K562 (cell line): ENCODE measurements around the gene ASXL2. TPM values are rescaled to one million over a fixed set of nuclear protein-coding genes. Genes with fewer than 3 reads are reported as not detected.

ENCODE experiments used
- ATF7 ChIP-seq: fragments of 450-650 bp; IDR thresholded peaks from 2 replicates; pipeline ENCODE4 v1.7.1; 2014; ENCODE audit warnings: mild to moderate bottlenecking, moderate library complexity
- KDM2B ChIP-seq: fragments of 250-450 bp; sonication (Bioruptor Pico); IDR thresholded peaks from 2 replicates; pipeline ENCODE4 v1.8.0; 2021; ENCODE audit warnings: mild to moderate bottlenecking, moderate library complexity
- STAT5B ChIP-seq: fragments of 250-450 bp; sonication (Bioruptor Pico); IDR thresholded peaks from 2 replicates; pipeline ENCODE4 v1.8.0; 2021; ENCODE audit warnings: mild to moderate bottlenecking, inconsistent platforms
- TCFL5 ChIP-seq: fragments of 250-450 bp; sonication (Bioruptor Pico); conservative IDR thresholded peaks from 2 replicates; pipeline ENCODE4 v1.6.1; 2021; ENCODE audit warnings: mild to moderate bottlenecking, moderate library complexity, matching md5 sums
- ZNF311 ChIP-seq: fragments of 250-450 bp; sonication (Bioruptor Pico); IDR thresholded peaks from 2 replicates; pipeline ENCODE4 v1.4.0; 2020; ENCODE audit warnings: mild to moderate bottlenecking, moderate library complexity
- ZNF324 ChIP-seq: fragments of 250-450 bp; sonication (Bioruptor Pico); IDR thresholded peaks from 2 replicates; pipeline ENCODE4 v1.4.0; 2020; ENCODE audit warnings: mild to moderate bottlenecking
- ZNF778 ChIP-seq: fragments of 450-650 bp; formaldehyde crosslinking; IDR thresholded peaks from 2 replicates; pipeline ENCODE4 v1.4.0; 2020; ENCODE audit warnings: mild to moderate bottlenecking, moderate library complexity
- polyA plus RNA-seq, 8 experiments: library from polyadenylated mRNA; depleted of rRNA in 4 of 8; stranded (reverse) in 5 of 8; unstranded in 3 of 8; fragments of >200 nt; fragmentation: Nextera tagmentation in 2 of 8; fragmentation: Illumina TruSeq in 1 of 8; extraction: Ambion mirVana in 2 of 8; extraction: Trizol in 1 of 8; gene quantifications; 2 replicates each; pipeline versions ENCODE4 v1.2.1 to v1.2.3, GENCODE V29; 2011 to 2014; ENCODE audit warnings: inconsistent platforms in 1 of 8, missing spikeins in 1 of 8
- total RNA-seq, 7 experiments: library from RNA; depleted of rRNA in 6 of 7; stranded (reverse); fragments of >200 nt in 6 of 7; fragmentation: Illumina TruSeq in 2 of 7; extraction: Trizol in 2 of 7; gene quantifications; 2 replicates each; pipeline versions ENCODE4 v1.2.1 to v1.2.3, GENCODE V29; 2011 to 2021; ENCODE audit warnings: low replicate concordance in 1 of 7
- TF ChIP-seq, protein P1 (sequence below), 2 experiments: fragments of 450-650 bp; IDR thresholded peaks; 2 replicates each; pipeline ENCODE4 v1.6.1; 2016; ENCODE audit warnings: mild to moderate bottlenecking in 2 of 2, borderline replicate concordance in 1 of 2, low read depth in 1 of 2, moderate library complexity in 1 of 2
- TF ChIP-seq, protein P2 (sequence below): fragments of 250-450 bp; sonication (Bioruptor Pico); IDR thresholded peaks from 2 replicates; pipeline ENCODE4 v1.4.0; 2020; ENCODE audit warnings: borderline replicate concordance
- TF ChIP-seq, protein P3 (sequence below): sonication (generic); formaldehyde crosslinking; IDR thresholded peaks from 2 replicates; pipeline ENCODE4 v1.5.0; 2020; ENCODE audit warnings: missing genetic modification reagents
- TF ChIP-seq, protein P4 (sequence below): fragments of 250-450 bp; sonication (Bioruptor Pico); IDR thresholded peaks from 2 replicates; pipeline ENCODE4 v1.4.0; 2020

The ASXL2 gene
- total and polyA plus RNA-seq, 9 of the 15 experiments (the other 6 are each of a cell fraction or from before 2014, with no cell fraction given): 2.2 to 25.9 (median 9.0) TPM

DNA sequence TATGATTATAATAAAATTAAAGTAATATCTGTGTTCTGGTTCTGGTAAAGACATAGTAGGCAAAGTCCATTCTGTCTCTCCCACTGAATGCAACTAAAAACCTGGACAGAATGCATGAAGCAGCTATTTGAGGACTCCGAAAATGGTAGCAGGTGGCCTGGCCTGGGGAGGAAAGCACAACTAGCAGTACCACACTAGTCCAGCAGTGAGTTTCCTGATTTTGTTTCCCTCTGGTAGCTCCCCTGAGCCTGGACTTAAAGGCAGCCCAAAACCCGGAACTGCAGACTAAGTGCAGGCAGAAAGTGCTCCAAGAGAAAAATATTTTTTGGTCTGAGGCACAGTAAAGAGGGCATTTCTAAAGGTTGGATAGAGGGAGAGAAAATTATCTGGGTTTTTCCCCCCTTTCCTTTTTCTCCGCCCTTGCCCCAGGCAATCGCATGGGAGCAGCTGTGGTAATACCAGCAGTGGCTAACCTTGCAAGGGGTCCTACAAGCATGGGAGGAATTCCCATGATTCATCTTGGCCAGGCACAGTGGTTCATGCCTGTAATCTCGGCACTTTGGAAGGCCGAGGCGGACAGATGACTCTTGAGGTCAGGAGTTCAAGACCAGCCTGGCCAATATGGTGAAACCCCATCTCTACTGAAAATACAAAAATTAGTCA lies 32.3 kb downstream of the ASXL2 start (continued):
- TF ChIP-seq, protein P1, sequence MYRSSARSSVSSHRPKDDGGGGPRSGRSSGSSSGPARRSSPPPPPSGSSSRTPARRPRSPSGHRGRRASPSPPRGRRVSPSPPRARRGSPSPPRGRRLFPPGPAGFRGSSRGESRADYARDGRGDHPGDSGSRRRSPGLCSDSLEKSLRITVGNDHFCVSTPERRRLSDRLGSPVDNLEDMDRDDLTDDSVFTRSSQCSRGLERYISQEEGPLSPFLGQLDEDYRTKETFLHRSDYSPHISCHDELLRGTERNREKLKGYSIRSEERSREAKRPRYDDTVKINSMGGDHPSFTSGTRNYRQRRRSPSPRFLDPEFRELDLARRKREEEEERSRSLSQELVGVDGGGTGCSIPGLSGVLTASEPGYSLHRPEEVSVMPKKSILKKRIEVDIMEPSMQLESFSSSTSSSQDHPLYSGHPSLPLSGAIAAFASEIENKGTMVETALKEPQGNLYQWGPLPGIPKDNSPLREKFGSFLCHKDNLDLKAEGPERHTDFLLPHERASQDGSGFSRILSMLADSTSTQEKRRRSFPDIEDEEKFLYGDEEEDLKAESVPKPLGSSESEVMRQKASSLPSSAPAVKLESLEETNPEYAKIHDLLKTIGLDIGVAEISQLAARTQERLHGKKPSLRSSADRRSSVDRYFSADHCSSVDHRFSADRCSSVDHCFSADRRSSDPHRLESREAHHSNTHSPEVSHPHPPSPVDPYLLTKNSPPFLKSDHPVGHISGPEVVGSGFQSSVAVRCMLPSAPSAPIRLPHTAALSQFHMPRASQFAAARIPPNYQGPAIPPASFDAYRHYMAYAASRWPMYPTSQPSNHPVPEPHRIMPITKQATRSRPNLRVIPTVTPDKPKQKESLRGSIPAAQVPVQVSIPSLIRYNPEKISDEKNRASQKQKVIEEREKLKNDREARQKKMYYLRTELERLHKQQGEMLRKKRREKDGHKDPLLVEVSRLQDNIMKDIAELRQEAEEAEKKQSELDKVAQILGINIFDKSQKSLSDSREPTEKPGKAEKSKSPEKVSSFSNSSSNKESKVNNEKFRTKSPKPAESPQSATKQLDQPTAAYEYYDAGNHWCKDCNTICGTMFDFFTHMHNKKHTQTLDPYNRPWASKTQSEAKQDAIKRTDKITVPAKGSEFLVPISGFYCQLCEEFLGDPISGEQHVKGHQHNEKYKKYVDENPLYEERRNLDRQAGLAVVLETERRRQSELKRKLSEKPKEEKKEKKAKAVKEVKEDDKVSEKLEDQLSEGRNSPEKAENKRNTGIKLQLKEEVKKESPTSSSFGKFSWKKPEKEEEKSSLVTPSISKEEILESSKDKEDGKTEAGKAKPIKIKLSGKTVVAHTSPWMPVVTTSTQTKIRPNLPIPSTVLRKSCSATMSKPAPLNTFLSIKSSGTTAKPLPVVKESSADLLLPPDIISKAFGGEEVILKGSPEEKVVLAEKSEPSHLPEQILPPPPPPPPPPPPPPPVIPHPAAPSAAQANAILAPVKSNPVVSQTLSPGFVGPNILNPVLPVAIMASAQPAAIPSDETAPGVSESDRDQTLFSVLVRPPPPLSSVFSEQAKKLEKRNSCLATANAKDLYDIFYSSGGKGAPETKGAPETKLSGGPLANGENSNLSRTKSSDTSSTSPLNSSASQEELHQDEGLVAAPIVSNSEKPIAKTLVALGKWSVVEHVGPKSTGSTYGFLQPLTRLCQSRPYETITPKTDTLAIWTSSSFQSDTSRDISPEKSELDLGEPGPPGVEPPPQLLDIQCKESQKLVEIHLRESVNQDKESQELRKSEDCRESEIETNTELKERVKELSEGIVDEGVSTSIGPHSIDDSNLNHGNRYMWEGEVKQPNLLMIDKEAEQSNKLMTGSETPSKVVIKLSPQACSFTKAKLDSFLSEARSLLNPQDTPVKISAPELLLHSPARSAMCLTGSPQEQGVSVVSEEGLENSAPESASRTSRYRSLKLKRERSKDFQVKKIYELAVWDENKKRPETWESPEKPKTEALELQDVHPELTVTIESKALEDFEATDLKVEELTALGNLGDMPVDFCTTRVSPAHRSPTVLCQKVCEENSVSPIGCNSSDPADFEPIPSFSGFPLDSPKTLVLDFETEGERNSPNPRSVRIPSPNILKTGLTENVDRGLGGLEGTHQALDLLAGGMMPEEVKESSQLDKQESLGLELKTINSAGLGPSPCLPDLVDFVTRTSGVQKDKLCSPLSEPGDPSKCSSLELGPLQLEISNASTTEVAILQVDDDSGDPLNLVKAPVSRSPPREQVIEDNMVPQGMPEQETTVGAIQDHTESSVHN (IDR thresholded peaks at IDR 0.05; ENCODE audit: borderline replicate concordance in 1 of 2, low read depth in 1 of 2): no peak
- TF ChIP-seq, protein P2, sequence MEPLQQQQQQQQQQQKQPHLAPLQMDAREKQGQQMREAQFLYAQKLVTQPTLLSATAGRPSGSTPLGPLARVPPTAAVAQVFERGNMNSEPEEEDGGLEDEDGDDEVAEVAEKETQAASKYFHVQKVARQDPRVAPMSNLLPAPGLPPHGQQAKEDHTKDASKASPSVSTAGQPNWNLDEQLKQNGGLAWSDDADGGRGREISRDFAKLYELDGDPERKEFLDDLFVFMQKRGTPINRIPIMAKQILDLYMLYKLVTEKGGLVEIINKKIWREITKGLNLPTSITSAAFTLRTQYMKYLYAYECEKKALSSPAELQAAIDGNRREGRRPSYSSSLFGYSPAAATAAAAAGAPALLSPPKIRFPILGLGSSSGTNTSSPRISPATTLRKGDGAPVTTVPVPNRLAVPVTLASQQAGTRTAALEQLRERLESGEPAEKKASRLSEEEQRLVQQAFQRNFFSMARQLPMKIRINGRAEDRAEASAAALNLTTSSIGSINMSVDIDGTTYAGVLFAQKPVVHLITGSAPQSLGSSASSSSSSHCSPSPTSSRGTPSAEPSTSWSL: no peak
- TF ChIP-seq TCFL5 (no peak), STAT5B (CRISPR knock-in tag) (no peak), ZNF324 (CRISPR knock-in tag) (no peak), ZNF778 (CRISPR knock-in tag) (no peak), ZNF311 (CRISPR knock-in tag) (no peak), ATF7 (no peak), KDM2B (no peak)
- TF ChIP-seq, protein P3, sequence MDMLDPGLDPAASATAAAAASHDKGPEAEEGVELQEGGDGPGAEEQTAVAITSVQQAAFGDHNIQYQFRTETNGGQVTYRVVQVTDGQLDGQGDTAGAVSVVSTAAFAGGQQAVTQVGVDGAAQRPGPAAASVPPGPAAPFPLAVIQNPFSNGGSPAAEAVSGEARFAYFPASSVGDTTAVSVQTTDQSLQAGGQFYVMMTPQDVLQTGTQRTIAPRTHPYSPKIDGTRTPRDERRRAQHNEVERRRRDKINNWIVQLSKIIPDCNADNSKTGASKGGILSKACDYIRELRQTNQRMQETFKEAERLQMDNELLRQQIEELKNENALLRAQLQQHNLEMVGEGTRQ (CRISPR knock-in tag): no peak
- TF ChIP-seq, protein P4, sequence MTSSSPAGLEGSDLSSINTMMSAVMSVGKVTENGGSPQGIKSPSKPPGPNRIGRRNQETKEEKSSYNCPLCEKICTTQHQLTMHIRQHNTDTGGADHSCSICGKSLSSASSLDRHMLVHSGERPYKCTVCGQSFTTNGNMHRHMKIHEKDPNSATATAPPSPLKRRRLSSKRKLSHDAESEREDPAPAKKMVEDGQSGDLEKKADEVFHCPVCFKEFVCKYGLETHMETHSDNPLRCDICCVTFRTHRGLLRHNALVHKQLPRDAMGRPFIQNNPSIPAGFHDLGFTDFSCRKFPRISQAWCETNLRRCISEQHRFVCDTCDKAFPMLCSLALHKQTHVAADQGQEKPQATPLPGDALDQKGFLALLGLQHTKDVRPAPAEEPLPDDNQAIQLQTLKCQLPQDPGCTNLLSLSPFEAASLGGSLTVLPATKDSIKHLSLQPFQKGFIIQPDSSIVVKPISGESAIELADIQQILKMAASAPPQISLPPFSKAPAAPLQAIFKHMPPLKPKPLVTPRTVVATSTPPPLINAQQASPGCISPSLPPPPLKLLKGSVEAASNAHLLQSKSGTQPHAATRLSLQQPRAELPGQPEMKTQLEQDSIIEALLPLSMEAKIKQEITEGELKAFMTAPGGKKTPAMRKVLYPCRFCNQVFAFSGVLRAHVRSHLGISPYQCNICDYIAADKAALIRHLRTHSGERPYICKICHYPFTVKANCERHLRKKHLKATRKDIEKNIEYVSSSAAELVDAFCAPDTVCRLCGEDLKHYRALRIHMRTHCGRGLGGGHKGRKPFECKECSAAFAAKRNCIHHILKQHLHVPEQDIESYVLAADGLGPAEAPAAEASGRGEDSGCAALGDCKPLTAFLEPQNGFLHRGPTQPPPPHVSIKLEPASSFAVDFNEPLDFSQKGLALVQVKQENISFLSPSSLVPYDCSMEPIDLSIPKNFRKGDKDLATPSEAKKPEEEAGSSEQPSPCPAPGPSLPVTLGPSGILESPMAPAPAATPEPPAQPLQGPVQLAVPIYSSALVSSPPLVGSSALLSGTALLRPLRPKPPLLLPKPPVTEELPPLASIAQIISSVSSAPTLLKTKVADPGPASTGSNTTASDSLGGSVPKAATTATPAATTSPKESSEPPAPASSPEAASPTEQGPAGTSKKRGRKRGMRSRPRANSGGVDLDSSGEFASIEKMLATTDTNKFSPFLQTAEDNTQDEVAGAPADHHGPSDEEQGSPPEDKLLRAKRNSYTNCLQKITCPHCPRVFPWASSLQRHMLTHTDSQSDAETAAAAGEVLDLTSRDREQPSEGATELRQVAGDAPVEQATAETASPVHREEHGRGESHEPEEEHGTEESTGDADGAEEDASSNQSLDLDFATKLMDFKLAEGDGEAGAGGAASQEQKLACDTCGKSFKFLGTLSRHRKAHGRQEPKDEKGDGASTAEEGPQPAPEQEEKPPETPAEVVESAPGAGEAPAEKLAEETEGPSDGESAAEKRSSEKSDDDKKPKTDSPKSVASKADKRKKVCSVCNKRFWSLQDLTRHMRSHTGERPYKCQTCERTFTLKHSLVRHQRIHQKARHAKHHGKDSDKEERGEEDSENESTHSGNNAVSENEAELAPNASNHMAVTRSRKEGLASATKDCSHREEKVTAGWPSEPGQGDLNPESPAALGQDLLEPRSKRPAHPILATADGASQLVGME: no peak
